Posterior cingulate gyrus (tissue), 11 donors: Measurements from ENCODE around the gene DCTN3.

Experiments
- DNase-seq, 10 donors: peaks; one replicate each; pipeline versions ENCODE4 v3.0.0 to v3.0.0-alpha.2; 2020 to 2021; ENCODE audit warnings: mixed read lengths in 3 of 10
- intact Hi-C: fragments of 100-400 bp; cut with DNase I; formaldehyde crosslinking; loops from one replicate; pipeline ENCODE4 v1.15.1; 2023

DCTN3 gene

DNA sequence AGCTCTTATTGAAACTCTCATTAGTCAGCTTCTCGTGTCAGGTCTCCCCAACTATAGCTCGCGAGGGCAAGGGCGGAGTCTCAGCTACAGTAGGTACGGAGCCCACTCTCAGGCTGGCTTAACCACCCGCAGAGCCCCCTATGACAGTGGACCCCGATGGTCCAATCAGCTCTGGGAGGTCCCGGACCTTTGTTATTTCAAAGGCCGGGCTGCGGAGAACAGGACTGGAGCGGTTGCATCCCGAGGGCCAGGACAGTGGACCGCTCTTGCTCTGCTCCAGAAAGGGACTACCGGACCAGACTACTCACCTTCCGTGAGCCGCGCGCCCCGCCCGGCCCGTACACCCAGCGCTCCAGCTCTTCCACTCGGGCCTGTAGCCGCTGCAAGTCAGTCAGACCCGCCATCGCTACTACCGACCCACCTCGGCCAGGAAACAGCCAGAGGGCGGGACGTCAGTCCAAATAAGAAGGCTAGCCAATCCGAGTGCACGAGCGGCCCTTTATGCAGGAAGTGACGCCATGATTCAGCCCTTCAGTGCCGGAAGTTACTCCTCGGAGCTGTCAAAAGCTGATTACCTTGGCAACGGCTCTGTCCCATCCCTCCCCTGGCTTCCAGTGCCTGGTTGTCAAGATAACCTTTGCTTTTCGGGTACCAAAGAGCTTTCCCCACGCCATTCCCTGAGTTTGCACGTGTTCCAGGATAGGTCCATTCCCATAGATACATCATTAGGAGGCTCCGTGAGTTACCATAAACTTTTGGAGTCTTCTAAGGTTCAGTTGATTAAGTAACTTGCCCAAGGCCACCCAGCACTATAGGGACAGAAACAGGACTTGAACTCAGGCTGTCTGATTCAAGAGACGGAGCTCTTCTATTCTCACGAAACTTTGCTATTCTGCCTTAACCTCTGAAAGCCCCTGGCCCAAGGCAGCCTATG lies at the start of gene DCTN3:
TSS of gene DCTN3 (minus strand) at position 435 of the 934 bp plus-strand sequence. CDS start at position 404, 31 bp downstream.
- intact Hi-C loops: no loop called here
- DNase-seq: peak; percentile 90 to 99 (median 96)

GRCh38 chr9:34665381-34666250 lies 45.3 kb upstream of the DCTN3 start:
- DNase-seq: peak; percentile 90 to 99 (median 96)
- intact Hi-C loops: loop anchor here (2.0 kb wide), 1 partner anchor 37 kb away; no protein-coding TSS in a partner anchor

DNA sequence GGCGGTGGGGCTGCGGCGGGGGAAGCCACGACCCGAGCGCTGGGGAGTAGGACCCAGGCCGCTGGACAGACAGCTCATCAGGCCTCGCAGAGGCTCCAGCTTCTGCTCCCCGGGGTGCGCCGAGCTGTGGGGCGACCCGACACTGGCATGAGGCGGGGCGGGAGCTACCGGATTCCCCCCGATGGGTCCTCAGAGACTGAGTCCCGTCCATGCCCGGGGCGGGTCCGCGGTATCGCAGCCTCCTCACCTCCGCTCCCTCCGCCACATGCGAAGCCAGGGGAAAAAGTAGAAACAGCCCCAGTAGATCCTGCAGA lies 44.7 kb upstream of the DCTN3 start:
- DNase-seq: peak in 1 of 10 donors; percentile 88
- intact Hi-C loops: loop anchor here (2.0 kb wide), 1 partner anchor 38 kb away; no protein-coding TSS in a partner anchor

- intact Hi-C loops: loop anchor here (2.0 kb wide), 1 partner anchor 38 kb away; no protein-coding TSS in a partner anchor
- peak; percentile 46 to 95 (median 76) for DNase-seq
Observed at GRCh38 chr9:34664281-34665066, 44.2 kb upstream of the DCTN3 start.

- intact Hi-C loops: no loop called here
Observed at GRCh38 chr9:34663303-34663605, 43.0 kb upstream of the DCTN3 start.

GRCh38 chr9:34662526-34663302 lies 42.4 kb upstream of the DCTN3 start, which contains the start of gene CCL27:
Gene CCL27, minus strand, starts transcription at chr9:34662657. Its CDS starts 24 bp downstream, at chr9:34662633.
- DNase-seq: peak in 1 of 10 donors; percentile 16
- intact Hi-C loops: no loop called here

More at GRCh38 chr9:34663303-34663605, 43.0 kb upstream of the DCTN3 start:
- no peak for DNase-seq

GRCh38 chr9:34659592-34660253 lies 39.4 kb upstream of the DCTN3 start:
- peak in 1 of 10 donors; percentile 62 for DNase-seq
- intact Hi-C loops: no loop called here

DNA sequence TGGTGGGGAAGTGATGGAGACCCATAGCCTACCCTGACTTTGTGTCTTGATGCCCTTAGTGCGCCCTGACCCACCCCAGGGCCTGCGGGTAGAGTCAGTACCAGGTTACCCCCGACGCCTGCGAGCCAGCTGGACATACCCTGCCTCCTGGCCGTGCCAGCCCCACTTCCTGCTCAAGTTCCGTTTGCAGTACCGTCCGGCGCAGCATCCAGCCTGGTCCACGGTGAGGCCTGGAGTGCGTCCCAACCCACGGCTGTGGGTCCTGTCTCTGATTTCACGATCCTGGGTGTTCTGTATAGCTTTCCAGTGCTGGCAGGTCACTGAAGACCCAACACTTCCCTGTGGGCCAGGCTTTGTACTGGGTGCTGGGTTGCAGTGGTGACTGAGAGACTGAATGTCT lies 38.2 kb upstream of the DCTN3 start:
- intact Hi-C loops: no loop called here
- DNase-seq: peak in 1 of 10 donors; percentile 61

DNA sequence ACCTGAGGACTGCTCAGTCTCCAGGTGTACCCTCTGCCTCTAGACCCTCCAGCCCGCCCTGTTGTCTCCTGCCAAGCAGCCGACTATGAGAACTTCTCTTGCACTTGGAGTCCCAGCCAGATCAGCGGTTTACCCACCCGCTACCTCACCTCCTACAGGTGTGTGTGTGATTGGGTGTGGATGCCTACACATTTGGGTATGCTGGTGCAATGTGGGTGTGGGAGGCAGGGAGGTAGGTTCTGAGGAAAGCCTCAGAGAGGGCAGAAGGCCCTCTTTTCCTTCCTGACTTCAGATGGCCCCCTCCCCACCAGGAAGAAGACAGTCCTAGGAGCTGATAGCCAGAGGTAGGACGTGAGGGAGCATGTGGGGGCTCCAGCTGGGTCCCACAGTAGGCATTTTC lies 36.7 kb upstream of the DCTN3 start:
- DNase-seq: peak in 1 of 10 donors; percentile 37
- intact Hi-C loops: no loop called here

DNA sequence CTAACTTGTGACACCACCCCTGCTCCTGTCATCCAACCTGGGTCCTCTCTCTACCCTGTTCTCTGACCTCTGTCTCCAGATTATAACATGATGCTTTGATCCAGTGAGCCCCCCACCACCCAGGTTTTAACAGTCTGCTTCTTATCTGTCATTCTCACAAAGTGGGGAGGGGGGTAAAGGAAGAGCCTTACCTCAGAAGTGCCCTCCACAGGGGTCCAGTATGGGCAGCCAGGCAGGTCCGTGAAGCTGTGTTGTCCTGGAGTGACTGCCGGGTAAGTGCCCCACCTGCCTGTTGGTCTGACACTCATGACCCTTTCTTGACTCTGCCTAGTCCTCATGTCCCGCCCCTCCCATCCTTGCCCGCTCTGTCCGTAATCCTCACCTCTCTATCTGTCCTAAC lies 35.1 kb upstream of the DCTN3 start:
- DNase-seq: peak in 2 of 10 donors; percentile 45 to 63
- intact Hi-C loops: no loop called here

GRCh38 chr9:34654323-34655051 lies 34.2 kb upstream of the DCTN3 start:
- intact Hi-C loops: no loop called here

GRCh38 chr9:34653151-34654072 lies 33.1 kb upstream of the DCTN3 start:
- intact Hi-C loops: no loop called here
- peak in 2 of 10 donors; percentile 54 to 58 for DNase-seq

More at GRCh38 chr9:34654323-34655051, 34.2 kb upstream of the DCTN3 start:
- peak; percentile 64 to 96 (median 78) for DNase-seq

DNA sequence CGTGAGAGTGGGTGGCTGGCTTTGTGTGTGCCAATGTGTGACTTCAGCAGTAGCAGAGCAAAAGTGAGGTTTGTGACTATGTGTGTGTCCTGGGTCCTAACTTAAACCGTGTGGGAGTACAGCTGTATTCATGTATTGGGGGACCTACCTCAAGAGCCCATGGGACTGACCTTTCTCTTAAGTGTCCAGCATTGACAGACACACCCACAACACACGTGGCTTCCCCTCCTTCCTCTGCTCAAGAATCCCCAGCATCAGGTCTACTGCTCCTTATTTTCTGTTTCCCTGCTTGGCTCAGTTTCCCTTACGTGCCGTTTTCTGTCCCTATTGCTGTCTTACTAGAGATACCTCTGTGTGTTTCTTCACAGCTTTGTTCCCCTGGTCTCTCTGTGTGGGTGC lies 32.3 kb upstream of the DCTN3 start:
- intact Hi-C loops: no loop called here
- peak in 1 of 10 donors; percentile 36 for DNase-seq

GRCh38 chr9:34651876-34652601 lies 31.7 kb upstream of the DCTN3 start, which contains the start of gene IL11RA:
Gene IL11RA, plus strand, starts transcription at chr9:34652185. Its CDS starts 3,033 bp downstream, at chr9:34655218.
- intact Hi-C loops: no loop called here
- peak; percentile 66 to 98 (median 82) for DNase-seq

DNA sequence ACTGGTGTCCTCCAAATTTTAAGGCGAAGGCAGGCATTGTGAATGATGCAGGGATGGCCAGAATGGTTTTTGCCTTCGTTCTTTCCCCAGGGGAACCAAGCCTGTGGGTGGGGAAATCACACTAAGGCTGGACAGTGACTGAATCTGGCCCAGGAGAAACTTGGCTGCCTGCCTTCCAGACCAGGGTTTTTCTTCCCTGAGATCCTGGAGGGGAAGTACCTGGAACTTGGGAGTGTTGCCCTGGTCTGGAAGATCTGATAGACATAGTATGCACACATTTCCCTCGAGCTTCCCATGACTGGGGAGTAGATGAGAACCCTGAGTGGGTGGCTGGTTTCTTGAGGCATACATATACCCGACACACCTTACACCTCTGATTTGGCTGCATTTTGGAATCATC lies 31.0 kb upstream of the DCTN3 start:
- DNase-seq: peak in 2 of 10 donors; percentile 5 to 65
- intact Hi-C loops: no loop called here

DNA sequence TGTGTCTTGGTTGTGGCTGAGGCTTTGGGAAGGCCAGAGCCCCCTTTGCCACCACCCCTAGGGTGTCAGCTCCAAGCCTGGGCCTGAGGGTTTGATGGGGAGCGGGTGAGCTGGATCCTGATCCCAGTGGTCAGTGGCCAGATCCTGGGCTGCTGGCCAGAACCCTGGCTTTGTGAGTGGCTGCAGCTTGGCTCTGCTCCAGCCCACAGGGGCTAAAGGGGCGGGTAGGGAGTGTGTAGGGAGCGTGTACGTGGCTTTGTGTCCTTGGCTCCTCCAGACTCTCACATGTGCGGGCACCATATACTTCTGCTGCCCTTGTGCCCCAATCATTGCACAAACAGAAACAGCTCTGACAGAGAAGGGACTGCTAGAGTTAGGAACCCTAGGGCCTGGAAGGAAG lies 30.5 kb upstream of the DCTN3 start:
- intact Hi-C loops: no loop called here

More for the DNA sequence above, 30.5 kb upstream of the DCTN3 start:
- DNase-seq: peak in 5 of 10 donors; percentile 42 to 86 (median 76)
